ENCODE data around the gene TRIO. TPM values are rescaled to one million over a fixed set of nuclear protein-coding genes. Genes with fewer than 3 reads are reported as not detected.

Gene TRIO
- total and polyA plus RNA-seq, 2 donors (not counting 3 experiments of a cell fraction or from before 2014, with no cell fraction given), result 82.9 to 248 TPM

- no peak overlapping the region for H3K4me3 ChIP-seq (replicated peaks in 1 of 3; ENCODE audit: insufficient read depth in 1 of 3, low read depth in 1 of 3, low read length in 3 of 3)
- no peaks in the 10 kb centered on the region for H3K27me3 ChIP-seq (ENCODE audit: control insufficient read depth in 2 of 2, insufficient read depth in 2 of 2, low read length in 2 of 2)
- peaks cover 0 to 5% of the 10 kb centered on the region in 2 experiments for H3K36me3 ChIP-seq (ENCODE audit: control insufficient read depth in 2 of 2, extremely low read depth in 1 of 2, insufficient read depth in 2 of 2, low read length in 2 of 2)
- peak overlapping the region; percentile 76 for H3K27ac ChIP-seq (ENCODE audit: insufficient read depth, low read depth, low read length)
- BruUV-seq (replicated peaks), result no TSS peak
- peaks cover 52% of the 10 kb centered on the region for H3K4me1 ChIP-seq (ENCODE audit: control insufficient read depth, extremely low read depth, insufficient read depth, low read length)
- no peaks in the 10 kb centered on the region for H3K9me1 ChIP-seq (replicated peaks; ENCODE audit: control insufficient read depth, extremely low read depth, insufficient read depth, low read length)
- TF ChIP-seq GATA2 (IDR thresholded peaks at IDR 0.05; ENCODE audit: insufficient read depth, insufficient read length, low read depth, low read length) (no peak), FOS (IDR thresholded peaks at IDR 0.05; ENCODE audit: borderline replicate concordance, insufficient read depth, low read length) (no peak), CTCF (IDR thresholded peaks at IDR 0.05; ENCODE audit: extremely low read depth in 1 of 2, insufficient read depth in 1 of 2, low read depth in 1 of 2, low read length in 2 of 2) (peak; percentile 73 to 74), EZH2 (IDR thresholded peaks at IDR 0.05; ENCODE audit: borderline replicate concordance, low read depth, low read length, severe bottlenecking) (no peak), POLR2A (IDR thresholded peaks at IDR 0.05; ENCODE audit: low read depth, low read length) (no peak), MAX (IDR thresholded peaks at IDR 0.05; ENCODE audit: insufficient read depth, insufficient read length) (no peak)
- peak; percentile 75 for DNase-seq (ENCODE audit: low read depth, low spot score)
- dilution Hi-C loops (cut with MboI; ENCODE audit: extremely low pct_ligation_motif_present, low sequenced_read_pairs), result loop anchor here (25.0 kb wide), 1 partner anchor 133 kb away; the partner anchor contains the start of gene TRIO
- H3K9ac ChIP-seq (replicated peaks; ENCODE audit: extremely low read depth, insufficient read depth, low read length), result peak overlapping the region; percentile 40
- no peak overlapping the region for H2AFZ ChIP-seq (ENCODE audit: low read depth, low read length)
- H3K9me3 ChIP-seq (replicated peaks; ENCODE audit: control insufficient read depth, insufficient read depth, low read length), result no peaks in the 10 kb centered on the region
- no peaks in the 10 kb centered on the region for H4K20me1 ChIP-seq (replicated peaks; ENCODE audit: control insufficient read depth, extremely low read depth, insufficient read depth, low read length)
- intact Hi-C loops (cut with micrococcal nuclease), result loop anchor here (1.0 kb wide), 5 partner anchors 80 to 282 kb away; partner anchors contain the start of gene TRIO
- H3K79me2 ChIP-seq (ENCODE audit: control insufficient read depth, insufficient read depth, low read length), result peaks cover 96% of the 10 kb centered on the region
- peak overlapping the region; percentile 13 for H3K4me2 ChIP-seq (ENCODE audit: insufficient read depth, low read length)
- peak; percentile 55 for FAIRE-seq
- ChIA-PET POLR2A (interaction anchor here (0.7 to 1.5 kb wide), 3 partner anchors 53 to 128 kb away, joined by 3 to 4 read pairs (median 3); no protein-coding TSS in a partner anchor), CTCF (interaction anchor here (0.6 to 3.5 kb wide), 66 partner anchors 9 to 295 kb away, joined by 3 to 38 read pairs (median 5); partner anchors contain the start of gene TRIO)
These were observed 127.1 kb downstream of the TRIO start for GRCh38 chr5:14270209-14270702.
